Activated CD4-positive, alpha-beta T cell treated with anti-CD3 and anti-CD28 coated beads, Interleukin-2, amount 10 ng/mL, durations not matched to agents 7 days and 5 days (primary cell): Measurements from ENCODE around the gene SGK1. TPM values are rescaled to one million over a fixed set of nuclear protein-coding genes. Genes with fewer than 3 reads are reported as not detected.
"Not testable (repeated sequence)": the region's sequence is repeated elsewhere in the genome, so short reads cannot be mapped to it uniquely, and the experiment has no call there.

Experiments used
- CTCF ChIA-PET: fragments of 350-600 bp; sonication (Branson Sonifier 250); formaldehyde crosslinking; loops from one replicate; lab custom pipeline; 2021; ENCODE audit warnings: antibody characterized with exemption; lab: Charles Lee
- POLR2A ChIA-PET: fragments of 350-600 bp; sonication (Branson Sonifier 250); formaldehyde crosslinking; loops from one replicate; lab custom pipeline; 2021; ENCODE audit warnings: antibody characterized with exemption; lab: Charles Lee
- DNase-seq: peaks from one replicate; pipeline ENCODE4 v3.0.0-alpha.2; 2020
- H3K27ac Mint-ChIP-seq: one replicate; pipeline ENCODE4 v1.8.0; 2021; ENCODE audit warnings: mild to moderate bottlenecking, moderate library complexity, mixed read lengths
- H3K27me3 Mint-ChIP-seq: one replicate; pipeline ENCODE4 v1.8.0; 2021; ENCODE audit warnings: mixed read lengths
- H3K36me3 Mint-ChIP-seq: one replicate; pipeline ENCODE4 v1.8.0; 2021; ENCODE audit warnings: low read depth, mixed read lengths
- H3K4me1 Mint-ChIP-seq: one replicate; pipeline ENCODE4 v1.8.0; 2021; ENCODE audit warnings: mixed read lengths
- H3K4me3 Mint-ChIP-seq: one replicate; pipeline ENCODE4 v1.8.0; 2021; ENCODE audit warnings: mild to moderate bottlenecking, moderate library complexity, mixed read lengths
- H3K9me3 Mint-ChIP-seq: one replicate; pipeline ENCODE4 v1.8.0; 2021; ENCODE audit warnings: mixed read lengths
- total RNA-seq, 2 experiments: library from RNA; stranded (reverse); gene quantifications; one replicate each; pipeline ENCODE4 v1.2.3, GENCODE V29; 2021

SGK1 gene
- total RNA-seq, 2 experiments from 2014 or later = 12.1 to 12.8 TPM

- CTCF ChIA-PET = interaction anchor here (0.8 kb wide), 1 partner anchor 73 kb away, joined by 3 read pairs; no protein-coding TSS in a partner anchor
- H3K27ac Mint-ChIP-seq = peak overlapping the region; percentile 89
Observed at GRCh38 chr6:134247231-134247833, 70.6 kb downstream of the SGK1 start.

GRCh38 chr6:134245706-134246105 lies 72.2 kb downstream of the SGK1 start:
- ChIA-PET POLR2A (interaction anchor here (0.7 kb wide), 1 partner anchor 20 kb away, joined by 3 read pairs; no protein-coding TSS in a partner anchor), CTCF (interaction anchor here (0.8 kb wide), 1 partner anchor 11 kb away, joined by 3 read pairs; no protein-coding TSS in a partner anchor)
- no peak for DNase-seq
- Mint-ChIP-seq H3K4me3 (no peak overlapping the region), H3K27ac (no peak overlapping the region), H3K36me3 (peaks cover 16% of the 10 kb centered on the region), H3K27me3 (no peaks in the 10 kb centered on the region), H3K9me3 (peaks cover 16% of the 10 kb centered on the region), H3K4me1 (peaks cover 72% of the 10 kb centered on the region)

More at GRCh38 chr6:134247231-134247833, 70.6 kb downstream of the SGK1 start:
- peak; percentile 87 for DNase-seq
- peak overlapping the region; percentile 42 for H3K4me3 Mint-ChIP-seq
- H3K4me1 Mint-ChIP-seq = peaks cover 62% of the 10 kb centered on the region
- peaks cover 13% of the 10 kb centered on the region for H3K9me3 Mint-ChIP-seq
- POLR2A ChIA-PET = no interaction called here
- H3K36me3 Mint-ChIP-seq = peaks cover 13% of the 10 kb centered on the region
- H3K27me3 Mint-ChIP-seq = no peaks in the 10 kb centered on the region

- Mint-ChIP-seq H3K9me3 (peaks cover 18% of the 10 kb centered on the region), H3K27ac (peak overlapping the region; percentile 26), H3K36me3 (peaks cover 19% of the 10 kb centered on the region), H3K4me3 (no peak overlapping the region), H3K4me1 (peaks cover 72% of the 10 kb centered on the region), H3K27me3 (no peaks in the 10 kb centered on the region)
- ChIA-PET POLR2A (no interaction called here), CTCF (interaction anchor here (0.8 kb wide), 1 partner anchor 10 kb away, joined by 3 read pairs; no protein-coding TSS in a partner anchor)
- DNase-seq = no peak
Observed at GRCh38 chr6:134245041-134245440, 72.9 kb downstream of the SGK1 start.

GRCh38 chr6:134240665-134241431 lies 77.1 kb downstream of the SGK1 start:
- ChIA-PET POLR2A (no interaction called here), CTCF (interaction anchor here (0.6 to 1.1 kb wide), 2 partner anchors 156 to 467 kb away, joined by 3 to 5 read pairs; no protein-coding TSS in a partner anchor)
- Mint-ChIP-seq H3K9me3 (peaks cover 15% of the 10 kb centered on the region), H3K27ac (peak overlapping the region; percentile 88), H3K4me3 (peak overlapping the region; percentile 29), H3K27me3 (no peaks in the 10 kb centered on the region), H3K36me3 (peaks cover 9% of the 10 kb centered on the region), H3K4me1 (peaks cover 59% of the 10 kb centered on the region)
- DNase-seq = peak; percentile 85

GRCh38 chr6:134238960-134239795 lies 78.7 kb downstream of the SGK1 start:
- Mint-ChIP-seq H3K36me3 (peaks cover 14% of the 10 kb centered on the region), H3K9me3 (peaks cover 11% of the 10 kb centered on the region), H3K4me1 (peaks cover 55% of the 10 kb centered on the region), H3K4me3 (no peak overlapping the region), H3K27me3 (no peaks in the 10 kb centered on the region), H3K27ac (peak overlapping the region; percentile 88)
- ChIA-PET CTCF (interaction anchor here (0.8 kb wide), 1 partner anchor 10 kb away, joined by 3 read pairs; no protein-coding TSS in a partner anchor), POLR2A (no interaction called here)
- DNase-seq = no peak

DNA sequence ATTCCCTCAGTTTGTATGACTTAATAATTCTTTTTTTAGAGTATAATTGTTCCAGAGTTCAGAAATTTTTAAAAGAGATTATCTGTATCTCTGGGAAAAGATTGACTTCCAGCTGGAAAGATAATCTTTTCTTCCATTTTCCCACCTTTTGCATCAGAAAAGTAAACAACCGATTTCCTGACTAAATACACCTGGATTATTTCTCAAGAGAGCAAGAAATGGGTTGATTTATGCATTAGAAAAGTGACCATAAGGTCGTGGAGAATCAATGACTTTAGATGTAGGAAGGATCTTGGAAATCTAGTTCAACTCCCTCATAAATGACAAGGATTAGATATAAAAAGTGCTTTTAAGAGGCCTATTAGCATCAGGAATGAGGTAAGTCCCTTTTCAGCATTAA lies 79.9 kb downstream of the SGK1 start:
- Mint-ChIP-seq H3K27ac (no peak overlapping the region), H3K9me3 (peaks cover 8% of the 10 kb centered on the region), H3K36me3 (peaks cover 14% of the 10 kb centered on the region), H3K4me3 (no peak overlapping the region), H3K4me1 (peaks cover 52% of the 10 kb centered on the region), H3K27me3 (no peaks in the 10 kb centered on the region)
- no peak for DNase-seq
- POLR2A ChIA-PET = no interaction called here
- CTCF ChIA-PET = no interaction called here

GRCh38 chr6:134235937-134236751 lies 81.8 kb downstream of the SGK1 start:
- ChIA-PET POLR2A (no interaction called here), CTCF (no interaction called here)
- DNase-seq = no peak
- H3K36me3 Mint-ChIP-seq = peaks cover 11% of the 10 kb centered on the region
- H3K27ac Mint-ChIP-seq = peak overlapping the region; percentile 62
- no peaks in the 10 kb centered on the region for H3K27me3 Mint-ChIP-seq
- peaks cover 6% of the 10 kb centered on the region for H3K9me3 Mint-ChIP-seq
- no peak overlapping the region for H3K4me3 Mint-ChIP-seq
- H3K4me1 Mint-ChIP-seq = peaks cover 46% of the 10 kb centered on the region

GRCh38 chr6:134235334-134235733 lies 82.6 kb downstream of the SGK1 start:
- H3K27ac Mint-ChIP-seq, POLR2A ChIA-PET, H3K27me3 Mint-ChIP-seq, H3K36me3 Mint-ChIP-seq, DNase-seq, H3K9me3 Mint-ChIP-seq, H3K4me3 Mint-ChIP-seq: not testable (repeated sequence)
- CTCF ChIA-PET = interaction anchor here (0.8 to 1.6 kb wide), 4 partner anchors 10 to 15 kb away, joined by 3 to 4 read pairs (median 3); no protein-coding TSS in a partner anchor
- H3K4me1 Mint-ChIP-seq = peaks cover 38% of the 10 kb centered on the region

DNA sequence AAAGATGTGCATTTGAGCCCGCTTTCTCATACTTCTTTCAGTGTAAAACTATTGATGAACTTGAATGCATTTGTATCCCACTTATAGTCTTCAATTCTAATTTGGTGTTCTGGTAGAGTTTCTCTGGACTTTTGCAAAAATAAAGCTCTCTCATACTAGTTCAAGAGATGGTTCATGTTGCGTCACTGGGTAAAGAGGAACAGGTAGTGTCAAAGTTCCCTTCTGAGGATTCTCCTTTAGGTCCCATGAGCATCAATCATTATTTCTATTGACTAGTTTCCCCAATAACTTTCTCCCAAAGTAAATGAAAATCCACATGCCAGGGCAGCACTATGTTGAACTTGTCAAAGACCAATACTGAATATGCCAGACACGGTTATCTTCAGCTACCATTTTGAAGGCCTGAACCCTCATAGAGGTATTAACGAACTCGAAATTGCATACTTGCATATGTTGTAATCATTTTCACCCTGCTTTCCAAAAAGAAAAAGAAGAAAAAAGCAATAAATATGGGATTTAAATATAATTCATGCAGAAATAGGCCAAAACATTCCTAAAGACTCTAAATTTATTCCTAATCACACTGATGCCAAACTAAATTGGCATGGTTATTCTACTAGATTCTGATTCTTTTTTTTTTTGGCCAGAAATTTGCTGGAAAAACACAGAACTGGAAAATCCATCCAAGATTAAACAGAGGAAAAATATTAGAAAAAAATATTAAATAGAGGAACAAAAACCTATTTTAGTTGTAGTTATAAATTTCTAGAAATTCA lies 84.5 kb downstream of the SGK1 start:
- Mint-ChIP-seq H3K4me3 (no peak overlapping the region), H3K36me3 (peaks cover 6% of the 10 kb centered on the region), H3K9me3 (no peaks in the 10 kb centered on the region), H3K27me3 (no peaks in the 10 kb centered on the region), H3K27ac (no peak overlapping the region), H3K4me1 (peaks cover 29% of the 10 kb centered on the region)
- DNase-seq = no peak
- ChIA-PET CTCF (interaction anchor here (1.7 kb wide), 1 partner anchor 15 kb away, joined by 4 read pairs; no protein-coding TSS in a partner anchor), POLR2A (no interaction called here)

GRCh38 chr6:134230940-134231339 lies 87.0 kb downstream of the SGK1 start:
- Mint-ChIP-seq H3K36me3 (peaks cover 4% of the 10 kb centered on the region), H3K9me3 (no peaks in the 10 kb centered on the region), H3K27me3 (no peaks in the 10 kb centered on the region), H3K27ac (no peak overlapping the region), H3K4me3 (no peak overlapping the region), H3K4me1 (peaks cover 16% of the 10 kb centered on the region)
- CTCF ChIA-PET = interaction anchor here (0.5 to 1.1 kb wide), 2 partner anchors 17 to 709 kb away, joined by 3 read pairs; no protein-coding TSS in a partner anchor
- DNase-seq = no peak
- POLR2A ChIA-PET = no interaction called here

GRCh38 chr6:134230087-134230700 lies 87.7 kb downstream of the SGK1 start:
- CTCF ChIA-PET = interaction anchor here (1.1 kb wide), 1 partner anchor 16 kb away, joined by 3 read pairs; no protein-coding TSS in a partner anchor
- H3K4me3 Mint-ChIP-seq = no peak overlapping the region
- POLR2A ChIA-PET = no interaction called here
- peak overlapping the region; percentile 54 for H3K27ac Mint-ChIP-seq
- H3K36me3 Mint-ChIP-seq = peaks cover 4% of the 10 kb centered on the region
- no peaks in the 10 kb centered on the region for H3K9me3 Mint-ChIP-seq
- H3K27me3 Mint-ChIP-seq = no peaks in the 10 kb centered on the region
- H3K4me1 Mint-ChIP-seq = peaks cover 11% of the 10 kb centered on the region
- no peak for DNase-seq
